Aorta (tissue), 5 donors: ENCODE measurements around the gene GOLGA6A. TPM values are rescaled to one million over a fixed set of nuclear protein-coding genes. Genes with fewer than 3 reads are reported as not detected.
A peak's percentile ranks its signal among the peaks of the same experiment; 100 is the strongest.
"Not testable (repeated sequence)": the region's sequence is repeated elsewhere in the genome, so short reads cannot be mapped to it uniquely, and the experiment has no call there.

Experiments
- ATAC-seq: fragments of 200-7000 bp; cut with Tn5 transposase; one replicate; pipeline ENCODE4 v1.9.1; 2022; ENCODE audit warnings: moderate library complexity; ENCODE audit not compliant: low FRiP score
- DNase-seq, 2 donors: peaks; one replicate each; pipeline ENCODE4 v3.0.0-alpha.2; 2020
- H3K27ac ChIP-seq, 2 donors: one replicate each; pipeline ENCODE4 v1.5.1; 2013; ENCODE audit warnings: low read length in 2 of 2, mild to moderate bottlenecking in 2 of 2, moderate library complexity in 2 of 2, control low read depth in 1 of 2, inconsistent platforms in 1 of 2, low read depth in 1 of 2
- H3K27me3 ChIP-seq, 2 donors: one replicate each; pipeline ENCODE4 v1.6.1; 2013; ENCODE audit warnings: control low read depth in 1 of 2, low read length in 1 of 2, mild to moderate bottlenecking in 1 of 2, moderate library complexity in 1 of 2; ENCODE audit not compliant: insufficient read depth in 2 of 2, control insufficient read depth in 1 of 2
- H3K36me3 ChIP-seq, 2 donors: one replicate each; pipeline ENCODE4 v1.6.1; 2013; ENCODE audit warnings: control low read depth in 1 of 2, low read length in 1 of 2, mild to moderate bottlenecking in 1 of 2; ENCODE audit not compliant: insufficient read depth in 2 of 2, control insufficient read depth in 1 of 2
- H3K4me1 ChIP-seq, 2 donors: one replicate each; pipeline ENCODE4 v1.6.1; 2013; ENCODE audit warnings: low read length in 2 of 2, control low read depth in 1 of 2, mild to moderate bottlenecking in 1 of 2, moderate library complexity in 1 of 2; ENCODE audit not compliant: insufficient read depth in 2 of 2, control insufficient read depth in 1 of 2
- H3K4me3 ChIP-seq, 2 donors: one replicate each; pipeline ENCODE4 v1.5.1; 2013; ENCODE audit warnings: low read length in 2 of 2, control low read depth in 1 of 2, mild to moderate bottlenecking in 1 of 2
- H3K9me3 ChIP-seq: one replicate; pipeline ENCODE4 v1.6.1; 2013; ENCODE audit warnings: mild to moderate bottlenecking, low read length; ENCODE audit not compliant: control insufficient read depth
- WGBS, 2 donors: extraction: QIAGEN DNeasy Blood & Tissue Kit; methylation state at CpG; one replicate each; pipeline ENCODE4 v1.1.7; 2013; 5-methylcytosine and 5-hydroxymethylcytosine counted together
- intact Hi-C, 2 donors: fragments of 100-400 bp; cut with DNase I; formaldehyde crosslinking; loops; one replicate each; pipeline versions ENCODE4 v1.14.2 to v1.15.0; 2022
- polyA plus RNA-seq, 2 donors: library from polyadenylated mRNA; stranded (reverse); fragments of 200-250 nt; gene quantifications; one replicate each; pipeline ENCODE4 v1.2.3, GENCODE V29; 2013
- total RNA-seq, 2 donors: library from RNA; stranded (reverse); fragmentation: NEBNext Ultra II Directional; extraction: Animal tissue kit (Norgen Biotek cat#: 25700); gene quantifications; one replicate each; pipeline ENCODE4 v1.2.1, GENCODE V29; 2021
- donor health status: healthy with polysubstance abuse.
- donor health status: Bipolar disorder and iron deficiency.
- donor health status: DM: no; HTN: no; CAD: no.
- donor health status: DM: no; HTN: no; CAD: no.
- donor health status: DM: yes; HTN: yes; CAD: no.

Gene GOLGA6A
- total and polyA plus RNA-seq, 4 donors, result not detected

GRCh38 chr15:74062671-74063070, 19.7 kb downstream of the GOLGA6A start:
- no peak for ATAC-seq
- H3K4me3 ChIP-seq, result no peak overlapping the region
- H3K9me3 ChIP-seq, result no peaks in the 10 kb centered on the region
- peak in 1 of 2 donors; percentile 33 for DNase-seq
- H3K27me3 ChIP-seq, result no peaks in the 10 kb centered on the region
- H3K36me3 ChIP-seq, result no peaks in the 10 kb centered on the region
- no peaks in the 10 kb centered on the region for H3K4me1 ChIP-seq
- intact Hi-C loops, result no loop called here
- no peak overlapping the region for H3K27ac ChIP-seq
- WGBS, 2 donors, result 89 to 92% methylated on average over 7 of the region's 7 CpGs

GRCh38 chr15:74062236-74062635, 20.1 kb downstream of the GOLGA6A start:
- ATAC-seq (no peak), DNase-seq (no peak)
- 93 to 94% methylated on average over 6 of the region's 6 CpGs for WGBS, 2 donors
- Histone ChIP-seq H3K4me1 (no peaks in the 10 kb centered on the region), H3K36me3 (no peaks in the 10 kb centered on the region), H3K9me3 (no peaks in the 10 kb centered on the region), H3K4me3 (no peak overlapping the region), H3K27ac (no peak overlapping the region), H3K27me3 (no peaks in the 10 kb centered on the region)
- intact Hi-C loops, result no loop called here

GRCh38 chr15:74060251-74060650, 22.1 kb downstream of the GOLGA6A start:
- no peak for ATAC-seq
- 84 to 85% methylated on average over 6 of the region's 6 CpGs for WGBS, 2 donors
- H3K27me3 ChIP-seq, result no peaks in the 10 kb centered on the region
- intact Hi-C loops, result no loop called here
- H3K27ac ChIP-seq, result no peak overlapping the region
- H3K9me3 ChIP-seq, result no peaks in the 10 kb centered on the region
- DNase-seq, result no peak
- H3K4me3 ChIP-seq, result no peak overlapping the region
- H3K4me1 ChIP-seq, result no peaks in the 10 kb centered on the region
- H3K36me3 ChIP-seq, result no peaks in the 10 kb centered on the region

GRCh38 chr15:74059050-74059833, 23.1 kb downstream of the GOLGA6A start:
- H3K27me3 ChIP-seq, H3K27ac ChIP-seq, H3K4me3 ChIP-seq, H3K36me3 ChIP-seq, ATAC-seq, H3K9me3 ChIP-seq, H3K4me1 ChIP-seq: not testable (repeated sequence)
- DNase-seq, result peak in 1 of 2 donors; percentile 28
- intact Hi-C loops, result loop anchor here in 1 of 2 donors (5.0 kb wide), 1 partner anchor 68 kb away; no protein-coding TSS in a partner anchor
- WGBS, 2 donors, result 87 to 95% methylated on average over 6 of the region's 6 CpGs

- not testable (repeated sequence) for H3K36me3 ChIP-seq, H3K27ac ChIP-seq, H3K27me3 ChIP-seq, H3K9me3 ChIP-seq, H3K4me3 ChIP-seq, ATAC-seq, H3K4me1 ChIP-seq, DNase-seq
- intact Hi-C loops, result loop anchor here in 1 of 2 donors (5.0 kb wide), 1 partner anchor 71 kb away; no protein-coding TSS in a partner anchor
- 96% methylated on average over 5 of the region's 5 CpGs for WGBS, 2 donors
Measured at GRCh38 chr15:74056330-74056729, 26.0 kb downstream of the GOLGA6A start.

- no peaks in the 10 kb centered on the region for H3K9me3 ChIP-seq
- no peaks in the 10 kb centered on the region for H3K27me3 ChIP-seq
- DNase-seq (no peak), ATAC-seq (no peak)
- intact Hi-C loops, result loop anchor here (2.0 to 5.0 kb wide), 2 partner anchors 71 to 265 kb away; no protein-coding TSS in a partner anchor
- 91 to 96% methylated on average over 2 of the region's 2 CpGs for WGBS, 2 donors
- no peaks in the 10 kb centered on the region for H3K36me3 ChIP-seq
- no peak overlapping the region for H3K27ac ChIP-seq
- H3K4me3 ChIP-seq, result no peak overlapping the region
- H3K4me1 ChIP-seq, result peaks cover 0 to 2% of the 10 kb centered on the region in 2 donors
Measured at GRCh38 chr15:74055804-74056203, 26.5 kb downstream of the GOLGA6A start.

- peak; percentile 86 for ATAC-seq
- H3K27me3 ChIP-seq, result no peaks in the 10 kb centered on the region
- H3K4me3 ChIP-seq, result no peak overlapping the region
- DNase-seq, result peak; percentile 87 to 91
- intact Hi-C loops, result loop anchor here (2.0 to 5.0 kb wide), 3 partner anchors 73 to 267 kb away; no protein-coding TSS in a partner anchor
- 2 to 3% methylated on average over 17 of the region's 17 CpGs for WGBS, 2 donors
- peaks cover 0 to 2% of the 10 kb centered on the region in 2 donors for H3K4me1 ChIP-seq
- no peaks in the 10 kb centered on the region for H3K36me3 ChIP-seq
- H3K9me3 ChIP-seq, result no peaks in the 10 kb centered on the region
- H3K27ac ChIP-seq, result no peak overlapping the region
Measured at GRCh38 chr15:74053941-74054529, 28.3 kb downstream of the GOLGA6A start.

GRCh38 chr15:74053517-74053916, 28.8 kb downstream of the GOLGA6A start:
- Histone ChIP-seq H3K36me3 (no peaks in the 10 kb centered on the region), H3K9me3 (no peaks in the 10 kb centered on the region), H3K27ac (peak overlapping the region in 1 of 2 donors; percentile 90), H3K4me3 (no peak overlapping the region), H3K4me1 (peaks cover 0 to 2% of the 10 kb centered on the region in 2 donors), H3K27me3 (no peaks in the 10 kb centered on the region)
- intact Hi-C loops, result loop anchor here (2.0 to 5.0 kb wide), 2 partner anchors 73 to 264 kb away; no protein-coding TSS in a partner anchor
- 74 to 77% methylated on average over 15 of the region's 15 CpGs for WGBS, 2 donors
- DNase-seq (peak; percentile 37 to 52), ATAC-seq (no peak)
